Measurements from ENCODE around the gene EGR1.

DNA sequence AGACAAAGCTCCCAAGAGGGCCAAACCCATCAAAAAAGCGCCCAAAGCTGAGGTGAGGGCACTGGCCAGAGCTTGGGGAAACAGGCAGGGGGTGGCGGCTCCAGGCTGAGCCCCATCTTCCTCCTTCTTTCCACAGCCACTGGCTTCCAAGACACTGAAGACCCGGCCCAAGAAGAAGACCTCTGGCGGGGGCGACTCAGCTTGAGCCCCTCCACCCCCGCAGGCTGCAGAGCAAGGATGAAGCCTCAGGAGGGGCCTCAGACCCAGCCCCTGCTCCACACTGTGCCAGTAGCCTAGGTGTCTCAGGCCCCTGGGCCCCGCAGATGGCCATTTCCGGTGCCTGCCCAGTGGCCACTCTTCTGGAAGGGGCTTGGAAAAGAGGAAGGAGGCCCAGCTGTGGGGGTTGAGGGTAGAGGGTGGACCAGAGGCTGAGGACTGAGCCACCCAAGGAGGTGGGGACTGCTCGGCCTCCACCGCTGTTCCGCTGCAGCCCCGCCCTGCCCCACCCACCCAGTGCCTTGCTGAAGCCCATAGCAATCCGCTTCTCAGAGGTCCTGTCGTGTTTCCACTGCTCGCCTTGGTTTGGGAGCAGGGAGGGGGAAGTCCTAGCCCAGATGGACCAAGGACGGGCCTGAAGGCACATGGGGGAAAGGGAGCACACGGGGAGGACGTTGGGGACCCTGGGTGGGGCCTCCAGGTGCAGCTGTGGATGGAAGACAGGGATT is 19.6 kb upstream of the EGR1 start:
- TF ChIP-seq, protein P1, sequence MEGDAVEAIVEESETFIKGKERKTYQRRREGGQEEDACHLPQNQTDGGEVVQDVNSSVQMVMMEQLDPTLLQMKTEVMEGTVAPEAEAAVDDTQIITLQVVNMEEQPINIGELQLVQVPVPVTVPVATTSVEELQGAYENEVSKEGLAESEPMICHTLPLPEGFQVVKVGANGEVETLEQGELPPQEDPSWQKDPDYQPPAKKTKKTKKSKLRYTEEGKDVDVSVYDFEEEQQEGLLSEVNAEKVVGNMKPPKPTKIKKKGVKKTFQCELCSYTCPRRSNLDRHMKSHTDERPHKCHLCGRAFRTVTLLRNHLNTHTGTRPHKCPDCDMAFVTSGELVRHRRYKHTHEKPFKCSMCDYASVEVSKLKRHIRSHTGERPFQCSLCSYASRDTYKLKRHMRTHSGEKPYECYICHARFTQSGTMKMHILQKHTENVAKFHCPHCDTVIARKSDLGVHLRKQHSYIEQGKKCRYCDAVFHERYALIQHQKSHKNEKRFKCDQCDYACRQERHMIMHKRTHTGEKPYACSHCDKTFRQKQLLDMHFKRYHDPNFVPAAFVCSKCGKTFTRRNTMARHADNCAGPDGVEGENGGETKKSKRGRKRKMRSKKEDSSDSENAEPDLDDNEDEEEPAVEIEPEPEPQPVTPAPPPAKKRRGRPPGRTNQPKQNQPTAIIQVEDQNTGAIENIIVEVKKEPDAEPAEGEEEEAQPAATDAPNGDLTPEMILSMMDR (conservative IDR thresholded peaks at IDR 0.05 in 1 of 2, IDR thresholded peaks at IDR 0.05 in 1 of 2; ENCODE audit: extremely low read depth in 1 of 2, insufficient read depth in 1 of 2, low read depth in 1 of 2, low read length in 2 of 2): no peak
- no peak for TF ChIP-seq EZH2 (IDR thresholded peaks at IDR 0.05; ENCODE audit: borderline replicate concordance, low read length)
